Small intestine (tissue), 7 donors: ENCODE measurements around the gene ASB2. TPM values are rescaled to one million over a fixed set of nuclear protein-coding genes. Genes with fewer than 3 reads are reported as not detected.

Experiments
- DNase-seq, 2 donors: peaks; one replicate each; pipeline versions ENCODE4 v3.0.0 to v3.0.0-alpha.2; 2013
- FAIRE-seq: peaks from 2 replicates; lab custom pipeline; 2012; peaks lifted over from hg19 to GRCh38; lab: Jason Lieb, UNC
- H3K27ac ChIP-seq, 3 donors: one replicate each; pipeline ENCODE4 v1.5.1; 2013; ENCODE audit warnings: low read length in 2 of 3, mild to moderate bottlenecking in 2 of 3, control low read depth in 1 of 3, inconsistent platforms in 1 of 3, low read depth in 1 of 3, moderate library complexity in 1 of 3
- H3K27me3 ChIP-seq, 3 donors: one replicate each; pipeline ENCODE4 v1.6.1; 2013; ENCODE audit warnings: low read length in 3 of 3, inconsistent platforms in 1 of 3; ENCODE audit not compliant: control insufficient read depth in 3 of 3, insufficient read depth in 3 of 3
- H3K36me3 ChIP-seq, 3 donors: one replicate each; pipeline ENCODE4 v1.6.1; 2013; ENCODE audit warnings: low read length in 3 of 3, inconsistent platforms in 1 of 3, low read depth in 1 of 3, mild to moderate bottlenecking in 1 of 3, moderate library complexity in 1 of 3; ENCODE audit not compliant: control insufficient read depth in 3 of 3, insufficient read depth in 2 of 3
- H3K4me1 ChIP-seq, 3 donors: one replicate each; pipeline ENCODE4 v1.6.1; 2013; ENCODE audit warnings: low read length in 2 of 3, inconsistent platforms in 1 of 3, low read depth in 1 of 3, mild to moderate bottlenecking in 1 of 3, moderate library complexity in 1 of 3; ENCODE audit not compliant: control insufficient read depth in 3 of 3, insufficient read depth in 2 of 3
- H3K4me3 ChIP-seq, 3 donors: one replicate each; pipeline ENCODE4 v1.5.1; 2013; ENCODE audit warnings: low read length in 3 of 3, control low read depth in 1 of 3, inconsistent platforms in 1 of 3, low read depth in 1 of 3, mild to moderate bottlenecking in 1 of 3, moderate library complexity in 1 of 3
- H3K9me3 ChIP-seq, 2 donors: one replicate each; pipeline ENCODE4 v1.6.1; 2013; ENCODE audit warnings: low read depth in 1 of 2, low read length in 1 of 2; ENCODE audit not compliant: control insufficient read depth in 2 of 2, insufficient read depth in 1 of 2
- WGBS, 3 donors: extraction: QIAGEN DNeasy Blood & Tissue Kit; methylation state at CpG; one replicate each; pipeline ENCODE4 v1.1.7; 2013; 5-methylcytosine and 5-hydroxymethylcytosine counted together
- polyA plus RNA-seq, 4 donors: library from polyadenylated mRNA; stranded (reverse) in 3 of 4; unstranded in 1 of 4; fragments of 200-250 nt in 3 of 4; fragments of 120-200 nt in 1 of 4; gene quantifications; one replicate each; pipeline versions ENCODE4 v1.2.1 to v1.2.3, GENCODE V29; 2013
- donor health status: healthy with polysubstance abuse.
- donor health status: control.
- donor health status: control.
- donor health status: Bipolar disorder and iron deficiency.
- donor health status: healthy.

Gene ASB2
- polyA plus RNA-seq, 4 donors = 1.3 to 5.6 (median 4.2) TPM

GRCh38 chr14:94005324-94006073 is 29.1 kb upstream of the ASB2 start:
- Histone ChIP-seq H3K27me3 (peaks cover 0 to 4% (median 0%) of the 10 kb centered on the region in 3 donors), H3K4me1 (no peaks in the 10 kb centered on the region), H3K9me3 (no peaks in the 10 kb centered on the region), H3K27ac (no peak overlapping the region), H3K4me3 (no peak overlapping the region), H3K36me3 (no peaks in the 10 kb centered on the region)
- DNase-seq = no peak
- 41 to 46% (median 45%) methylated on average over 14 of the region's 14 CpGs for WGBS, 3 donors
- no peak for FAIRE-seq

DNA sequence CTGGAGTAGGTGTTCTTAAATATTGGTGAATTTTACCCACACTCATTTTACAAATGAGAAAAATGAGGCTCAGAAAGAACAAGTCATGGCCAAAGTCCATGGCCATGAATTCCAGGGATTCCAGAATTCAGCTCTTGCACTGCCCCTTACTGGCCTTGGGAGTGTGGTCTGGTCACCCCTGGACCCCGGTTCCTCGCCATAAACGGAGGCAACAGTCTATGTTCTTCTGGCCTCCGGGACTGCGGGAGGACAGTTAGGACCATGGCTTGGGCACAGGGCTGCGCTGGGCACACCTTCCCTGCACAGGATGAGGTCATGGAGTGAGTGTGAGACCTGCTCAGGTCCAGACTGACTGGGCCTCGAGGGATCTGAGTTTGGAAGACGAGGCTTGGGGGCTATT is 27.6 kb upstream of the ASB2 start:
- DNase-seq (no peak), FAIRE-seq (no peak)
- Histone ChIP-seq H3K27ac (no peak overlapping the region), H3K4me1 (no peaks in the 10 kb centered on the region), H3K27me3 (peaks cover 0 to 4% (median 0%) of the 10 kb centered on the region in 3 donors), H3K9me3 (no peaks in the 10 kb centered on the region), H3K4me3 (no peak overlapping the region), H3K36me3 (no peaks in the 10 kb centered on the region)
- 65 to 75% (median 67%) methylated on average over 8 of the region's 8 CpGs for WGBS, 3 donors

GRCh38 chr14:94003397-94003796 is 27.0 kb upstream of the ASB2 start:
- FAIRE-seq (no peak), DNase-seq (no peak)
- 81 to 91% (median 83%) methylated on average over 4 of the region's 4 CpGs for WGBS, 3 donors
- Histone ChIP-seq H3K27me3 (peaks cover 0 to 4% (median 0%) of the 10 kb centered on the region in 3 donors), H3K36me3 (no peaks in the 10 kb centered on the region), H3K27ac (no peak overlapping the region), H3K9me3 (no peaks in the 10 kb centered on the region), H3K4me1 (no peaks in the 10 kb centered on the region), H3K4me3 (no peak overlapping the region)

- H3K27ac ChIP-seq = no peak overlapping the region
- no peak overlapping the region for H3K4me3 ChIP-seq
- H3K27me3 ChIP-seq = peaks cover 0 to 4% (median 0%) of the 10 kb centered on the region in 3 donors
- H3K9me3 ChIP-seq = no peaks in the 10 kb centered on the region
- no peaks in the 10 kb centered on the region for H3K36me3 ChIP-seq
- DNase-seq (peak; percentile 52 to 78), FAIRE-seq (no peak)
- no peaks in the 10 kb centered on the region for H3K4me1 ChIP-seq
- 43 to 49% (median 48%) methylated on average over 26 of the region's 26 CpGs for WGBS, 3 donors
Measured at GRCh38 chr14:94001501-94002396, 25.4 kb upstream of the ASB2 start.

GRCh38 chr14:94001016-94001415 is 24.6 kb upstream of the ASB2 start:
- peaks cover 0 to 4% (median 0%) of the 10 kb centered on the region in 3 donors for H3K27me3 ChIP-seq
- no peaks in the 10 kb centered on the region for H3K36me3 ChIP-seq
- 70 to 81% (median 81%) methylated on average over 12 to 13 of the region's 13 CpGs for WGBS, 3 donors

DNA sequence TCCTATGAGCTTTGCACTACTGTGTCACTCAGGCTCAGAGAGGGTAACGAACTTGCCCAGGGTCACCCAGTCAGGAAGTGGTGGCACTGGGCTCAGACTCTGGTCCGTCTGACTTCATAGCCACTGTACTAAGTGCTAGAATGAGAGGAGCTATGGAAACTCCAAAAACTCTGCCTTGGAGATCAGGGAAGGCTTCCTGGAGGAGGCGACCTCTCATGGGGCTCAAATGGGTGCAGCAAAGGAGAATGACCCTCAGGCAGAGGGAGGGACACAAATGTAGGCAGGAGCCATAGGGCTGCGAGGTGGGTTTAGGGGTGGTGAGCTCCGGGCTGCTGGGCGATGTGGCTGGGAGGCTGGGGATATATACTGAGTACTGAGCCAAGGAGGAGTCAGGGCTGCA is 23.9 kb upstream of the ASB2 start:
- DNase-seq (no peak), FAIRE-seq (no peak)
- Histone ChIP-seq H3K9me3 (no peaks in the 10 kb centered on the region), H3K4me1 (no peaks in the 10 kb centered on the region), H3K27me3 (peaks cover 0 to 7% (median 0%) of the 10 kb centered on the region in 3 donors), H3K4me3 (no peak overlapping the region), H3K27ac (no peak overlapping the region), H3K36me3 (no peaks in the 10 kb centered on the region)
- WGBS, 3 donors = 82 to 88% (median 83%) methylated on average over 6 of the region's 6 CpGs

More at GRCh38 chr14:94001016-94001415, 24.6 kb upstream of the ASB2 start:
- Histone ChIP-seq H3K9me3 (no peaks in the 10 kb centered on the region), H3K27ac (no peak overlapping the region), H3K4me3 (no peak overlapping the region), H3K4me1 (no peaks in the 10 kb centered on the region)
- DNase-seq (no peak), FAIRE-seq (no peak)

GRCh38 chr14:93999573-93999972 is 23.2 kb upstream of the ASB2 start:
- no peak for FAIRE-seq
- 58 to 72% (median 62%) methylated on average over 8 of the region's 8 CpGs for WGBS, 3 donors
- H3K4me1 ChIP-seq = no peaks in the 10 kb centered on the region

GRCh38 chr14:93998871-93999403 is 22.6 kb upstream of the ASB2 start:
- H3K36me3 ChIP-seq = no peaks in the 10 kb centered on the region
- DNase-seq = no peak
- no peak overlapping the region for H3K4me3 ChIP-seq
- WGBS, 3 donors = 78 to 90% (median 79%) methylated on average over 7 of the region's 7 CpGs
- no peak for FAIRE-seq
- H3K9me3 ChIP-seq = no peaks in the 10 kb centered on the region
- no peak overlapping the region for H3K27ac ChIP-seq
- no peaks in the 10 kb centered on the region for H3K4me1 ChIP-seq
- peaks cover 0 to 7% (median 0%) of the 10 kb centered on the region in 3 donors for H3K27me3 ChIP-seq

More at GRCh38 chr14:93999573-93999972, 23.2 kb upstream of the ASB2 start:
- H3K4me3 ChIP-seq = no peak overlapping the region
- no peak for DNase-seq
- H3K27ac ChIP-seq = no peak overlapping the region
- H3K9me3 ChIP-seq = no peaks in the 10 kb centered on the region
- peaks cover 0 to 7% (median 0%) of the 10 kb centered on the region in 3 donors for H3K27me3 ChIP-seq
- no peaks in the 10 kb centered on the region for H3K36me3 ChIP-seq
